Stimulated activated CD4-positive, alpha-beta T cell treated with anti-CD3 and anti-CD28 coated beads, Interleukin-1b, Interleukin-23, amount 100 ng/mL, for 4 hours (primary cell): Measurements from ENCODE around the gene SMARCB1.

Experiments
- DNase-seq, 2 donors: peaks; one replicate each; pipeline ENCODE4 v3.0.0-alpha.2; 2020; ENCODE audit warnings: low read depth in 2 of 2

Gene SMARCB1

GRCh38 chr22:23831781-23832180, 45.0 kb downstream of the SMARCB1 start:
- no peak for DNase-seq

- DNase-seq = no peak
Observed at GRCh38 chr22:23832226-23833016, 45.7 kb downstream of the SMARCB1 start.

- no peak for DNase-seq
Observed at GRCh38 chr22:23833017-23833751, 46.4 kb downstream of the SMARCB1 start.

DNA sequence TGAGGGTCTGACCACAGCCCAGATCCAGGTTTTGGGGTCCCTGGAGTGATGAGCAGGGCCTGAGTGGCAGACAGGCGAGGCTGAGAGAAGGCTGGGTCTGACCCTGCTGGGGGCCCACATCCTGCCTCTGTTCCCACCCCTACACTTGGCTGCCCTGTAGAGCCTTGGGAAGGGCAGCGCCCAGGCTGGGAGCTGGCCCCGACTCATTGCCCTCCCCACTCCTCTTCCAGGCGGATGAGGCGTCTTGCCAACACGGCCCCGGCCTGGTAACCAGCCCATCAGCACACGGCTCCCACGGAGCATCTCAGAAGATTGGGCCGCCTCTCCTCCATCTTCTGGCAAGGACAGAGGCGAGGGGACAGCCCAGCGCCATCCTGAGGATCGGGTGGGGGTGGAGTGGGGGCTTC, 47.1 kb downstream of the SMARCB1 start:
- no peak for DNase-seq

GRCh38 chr22:23834406-23834792, 47.6 kb downstream of the SMARCB1 start:
- DNase-seq = no peak

- DNase-seq = no peak
Observed at GRCh38 chr22:23834793-23835483, 48.2 kb downstream of the SMARCB1 start.

DNA sequence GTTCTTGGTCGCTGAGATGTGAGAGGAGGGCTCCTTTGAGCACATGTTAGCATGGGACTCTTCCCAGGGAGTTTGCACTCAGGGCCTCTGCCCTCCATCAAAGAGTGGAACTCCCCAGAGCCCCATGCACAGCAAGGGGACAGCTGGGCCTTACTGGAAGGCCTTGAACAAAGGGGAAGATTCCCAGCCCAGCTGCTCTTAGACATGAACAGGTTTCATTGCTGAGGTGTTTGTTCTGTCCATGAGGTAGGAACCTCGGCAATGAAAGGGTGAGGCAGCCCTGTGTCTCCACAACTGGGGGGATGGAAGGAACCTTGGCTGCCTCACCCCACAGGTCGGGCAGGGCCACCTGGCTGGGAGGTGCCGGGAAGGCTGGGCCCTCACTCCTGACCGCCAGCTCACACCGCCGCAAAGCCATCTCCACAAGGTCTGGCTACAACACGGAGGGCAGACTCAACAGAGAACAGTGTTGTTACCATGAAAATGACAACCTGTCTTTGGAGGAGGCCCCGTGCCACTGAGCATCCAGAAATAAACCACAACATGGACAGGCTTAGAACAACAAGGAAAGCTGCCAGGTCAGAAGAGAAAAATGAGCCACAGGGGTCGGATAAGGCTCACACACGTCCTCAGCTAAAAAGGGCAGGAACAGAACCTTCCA, 48.8 kb downstream of the SMARCB1 start:
- no peak for DNase-seq

GRCh38 chr22:23836281-23836680, 49.5 kb downstream of the SMARCB1 start:
- no peak for DNase-seq

DNA sequence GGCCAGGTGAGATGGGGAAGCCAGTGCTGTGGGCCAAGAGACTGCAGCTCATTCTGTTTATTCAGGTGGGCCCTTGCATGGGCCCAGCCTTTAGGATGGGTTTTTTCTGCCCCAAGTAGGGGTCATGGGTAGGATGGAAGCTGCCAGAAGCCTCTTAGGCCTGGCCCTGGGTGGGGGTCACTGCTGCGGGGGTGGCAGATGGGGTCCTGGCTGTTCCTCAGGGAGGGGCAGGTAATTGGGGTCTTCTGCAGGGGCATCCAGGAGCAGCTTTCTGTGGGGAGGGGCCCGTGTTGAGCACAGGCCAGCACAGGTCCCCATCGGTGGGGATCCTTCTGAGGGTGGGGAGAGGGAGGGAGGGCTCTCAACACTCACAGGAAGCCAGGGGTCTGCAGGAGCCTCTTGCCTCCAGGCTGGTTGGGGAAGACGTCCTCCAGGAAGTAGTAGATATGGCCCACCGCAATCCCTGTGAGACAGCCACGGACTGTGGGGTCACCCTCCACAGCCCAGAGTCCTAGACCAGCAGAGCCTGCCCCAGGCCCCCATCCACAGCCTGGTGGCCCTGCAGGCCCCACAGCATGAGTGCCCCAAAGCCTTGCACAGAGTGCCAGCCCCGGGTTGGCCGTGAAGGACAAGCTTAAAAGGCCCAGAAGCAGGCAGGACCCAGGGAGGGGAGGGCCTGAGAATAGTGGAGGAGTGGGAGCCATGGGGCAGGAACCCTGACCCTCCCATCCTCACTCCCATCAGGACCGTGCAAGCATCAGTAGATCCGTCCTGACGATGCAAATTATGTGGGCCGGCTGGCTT, 50.1 kb downstream of the SMARCB1 start:
- no peak for DNase-seq

GRCh38 chr22:23837496-23837859, 50.7 kb downstream of the SMARCB1 start:
- no peak for DNase-seq

- DNase-seq = no peak
Observed at GRCh38 chr22:23837911-23838680, 51.3 kb downstream of the SMARCB1 start.

DNA sequence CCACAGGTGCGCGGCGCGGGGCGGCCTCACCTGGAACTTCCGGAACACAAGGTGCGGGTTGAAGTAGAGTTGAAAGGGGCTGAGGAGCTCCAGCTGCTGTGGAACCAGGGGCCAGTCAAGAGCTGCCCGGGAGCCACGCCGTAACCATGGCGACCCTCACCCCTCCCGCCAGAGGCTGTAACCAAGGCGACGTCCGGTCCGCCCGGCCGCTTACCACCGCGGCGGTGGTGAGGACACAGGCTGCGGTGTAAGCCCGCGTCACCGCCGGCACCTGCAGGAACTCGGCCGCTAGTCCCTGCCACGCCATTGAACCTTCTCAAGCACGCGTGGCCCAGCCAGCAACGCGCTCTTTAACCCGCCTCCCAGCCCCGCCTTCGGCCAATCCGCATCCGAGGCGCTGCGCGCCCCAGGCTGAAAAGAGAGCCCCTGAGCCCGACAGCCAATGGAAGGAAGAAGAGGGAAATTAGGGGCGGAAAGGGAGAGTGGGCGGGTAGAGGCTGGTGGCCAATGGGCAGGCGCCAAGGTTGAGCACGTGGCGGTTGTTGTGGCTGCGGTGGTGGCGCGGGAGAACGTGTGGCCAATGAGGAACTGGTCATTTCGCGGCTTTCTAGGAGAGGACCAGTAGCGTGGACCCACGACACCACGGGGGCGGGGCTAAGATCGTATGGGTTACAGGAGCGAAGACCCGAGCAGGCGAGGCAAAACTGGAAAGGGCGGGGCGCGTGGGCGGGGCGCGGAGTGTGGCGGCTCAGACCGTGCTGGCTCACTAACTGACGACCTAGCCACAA, 52.1 kb downstream of the SMARCB1 start, which contains the start of gene DERL3:
TSS of gene DERL3 (minus strand) at position 326 of the 788 bp plus-strand sequence. CDS start at position 307, 19 bp downstream.
- peak; percentile 87 to 90 for DNase-seq

DNA sequence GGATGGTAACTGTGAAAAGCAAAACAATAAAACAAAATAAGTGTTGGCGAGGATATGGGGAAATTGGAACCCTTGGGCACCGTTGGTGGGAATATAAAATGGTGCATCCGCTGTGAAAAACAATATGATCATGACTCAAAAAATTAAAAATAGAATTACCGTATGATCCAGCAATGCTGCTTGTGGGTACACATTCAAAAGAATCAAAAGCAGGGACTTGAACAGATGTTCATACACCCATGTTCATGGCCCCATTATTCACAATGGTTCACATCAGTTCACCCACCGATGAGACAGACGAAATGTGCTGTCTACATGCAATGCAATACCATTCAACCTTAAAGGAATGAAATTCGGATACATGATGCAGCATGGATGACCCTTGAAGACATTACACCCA, 53.3 kb downstream of the SMARCB1 start:
- no peak for DNase-seq

DNA sequence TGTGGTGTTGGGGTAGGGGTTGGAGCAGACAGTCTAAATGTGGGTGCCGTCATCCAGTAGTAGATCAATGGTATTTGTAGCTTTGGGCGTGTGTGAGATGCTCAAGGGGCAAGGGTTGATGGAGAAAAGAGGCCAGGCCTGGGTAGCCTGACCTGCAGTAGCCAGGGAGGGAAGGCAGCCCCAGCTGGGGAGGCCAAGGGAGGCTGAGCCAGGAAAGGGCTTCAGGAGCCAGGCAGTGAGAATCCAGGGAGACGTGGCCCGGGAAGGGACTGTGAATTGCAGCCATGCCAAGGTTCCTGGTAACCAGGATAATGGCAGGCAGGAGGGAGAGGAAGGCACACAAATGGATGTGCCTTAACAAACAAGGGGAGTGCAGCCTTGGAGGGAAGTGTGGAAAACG, 54.5 kb downstream of the SMARCB1 start:
- DNase-seq = no peak

GRCh38 chr22:23841736-23842445, 55.1 kb downstream of the SMARCB1 start:
- no peak for DNase-seq

DNA sequence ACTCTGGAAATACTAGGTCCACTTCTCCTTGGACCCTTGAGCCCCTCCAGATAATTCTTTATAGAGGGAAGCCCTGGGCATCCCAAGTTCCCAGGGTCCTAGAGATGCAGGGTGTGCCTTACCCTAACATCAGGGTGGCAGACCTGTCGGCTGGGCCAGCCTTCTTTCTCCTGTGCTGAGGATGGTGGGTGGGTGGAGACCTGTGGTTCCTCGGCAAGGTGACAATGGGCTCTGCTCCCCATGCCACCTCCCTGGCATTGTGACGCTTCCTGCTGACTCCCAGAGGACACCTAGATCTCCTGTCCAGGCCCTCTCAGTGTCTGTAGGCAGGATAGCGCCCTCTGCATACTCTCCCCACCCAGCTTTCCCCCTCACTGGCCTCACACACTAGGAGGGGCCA, 55.8 kb downstream of the SMARCB1 start:
- no peak for DNase-seq

GRCh38 chr22:23844739-23845202, 58.0 kb downstream of the SMARCB1 start:
- no peak for DNase-seq

- no peak for DNase-seq
Observed at GRCh38 chr22:23845265-23846080, 58.7 kb downstream of the SMARCB1 start.
